Renal cortical epithelial cell (primary cell): ENCODE data around the gene CPAMD8. TPM values are rescaled to one million over a fixed set of nuclear protein-coding genes. Genes with fewer than 3 reads are reported as not detected.
"Not testable (repeated sequence)": the region's sequence is repeated elsewhere in the genome, so short reads cannot be mapped to it uniquely, and the experiment has no call there.

Experiments
- DNase-seq: peaks from one replicate; pipeline ENCODE4 v3.0.0-alpha.2; 2011; ENCODE audit warnings: low read depth
- total RNA-seq: library from RNA; depleted of rRNA; stranded (reverse); fragments of >200 nt; gene quantifications from 2 replicates; pipeline ENCODE4 v1.2.3, GENCODE V29; 2014

The CPAMD8 gene
- total RNA-seq, 1 donor from 2014 or later, result 3.9 TPM

GRCh38 chr19:16946951-16947940 lies 79.4 kb downstream of the CPAMD8 start:
- no peak for DNase-seq

DNA sequence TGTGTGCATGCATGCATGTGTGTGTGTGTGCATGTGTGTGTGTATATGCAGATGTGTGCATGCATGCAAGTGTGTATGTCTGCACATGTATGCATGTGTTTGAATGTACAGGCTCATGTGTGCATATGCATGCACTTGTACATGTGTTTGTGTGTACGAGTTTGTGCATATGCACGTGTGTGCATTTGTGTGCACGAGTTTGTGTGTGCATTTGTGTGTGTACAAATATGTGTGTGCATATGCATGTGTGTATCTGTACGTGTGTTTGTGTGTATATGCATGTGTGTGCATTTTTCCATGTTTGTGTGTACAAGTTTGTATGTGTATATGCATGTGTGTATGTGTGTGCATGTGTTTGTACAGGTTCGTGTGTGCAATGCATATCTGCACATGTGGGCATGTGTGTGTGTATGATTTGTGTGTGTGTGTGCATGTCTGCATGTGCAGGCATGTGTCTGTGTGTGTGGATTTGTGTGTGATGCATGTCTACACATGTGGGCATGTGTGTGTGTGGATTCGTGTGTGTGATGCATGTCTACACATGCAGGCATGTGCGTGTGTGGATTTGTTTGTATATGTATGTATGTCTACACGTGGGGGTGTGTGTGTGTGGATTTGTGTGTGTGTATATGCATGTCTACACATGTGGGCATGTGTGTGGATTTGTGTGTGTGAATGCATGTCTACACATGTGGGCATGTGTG lies 80.7 kb downstream of the CPAMD8 start:
- no peak for DNase-seq

DNA sequence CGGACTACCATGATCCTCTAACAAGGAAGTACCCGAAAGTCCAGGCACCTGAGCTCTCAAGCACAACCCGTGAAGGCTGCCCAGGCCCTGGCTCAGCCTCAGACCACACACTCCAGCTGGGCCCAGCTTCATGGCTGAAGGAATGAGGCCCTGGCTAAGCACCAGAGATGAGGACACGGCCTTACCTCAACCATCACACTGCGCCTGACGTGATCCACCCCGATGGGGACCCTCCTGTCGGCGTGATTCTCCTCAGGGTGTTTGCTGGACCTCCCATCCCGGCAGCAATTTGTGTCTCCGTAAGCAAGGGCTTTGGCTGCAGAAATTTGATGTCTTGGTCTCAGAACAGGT lies 81.3 kb downstream of the CPAMD8 start:
- DNase-seq, result no peak

- DNase-seq, result no peak
Measured at GRCh38 chr19:16944626-16945363, 81.8 kb downstream of the CPAMD8 start.

DNA sequence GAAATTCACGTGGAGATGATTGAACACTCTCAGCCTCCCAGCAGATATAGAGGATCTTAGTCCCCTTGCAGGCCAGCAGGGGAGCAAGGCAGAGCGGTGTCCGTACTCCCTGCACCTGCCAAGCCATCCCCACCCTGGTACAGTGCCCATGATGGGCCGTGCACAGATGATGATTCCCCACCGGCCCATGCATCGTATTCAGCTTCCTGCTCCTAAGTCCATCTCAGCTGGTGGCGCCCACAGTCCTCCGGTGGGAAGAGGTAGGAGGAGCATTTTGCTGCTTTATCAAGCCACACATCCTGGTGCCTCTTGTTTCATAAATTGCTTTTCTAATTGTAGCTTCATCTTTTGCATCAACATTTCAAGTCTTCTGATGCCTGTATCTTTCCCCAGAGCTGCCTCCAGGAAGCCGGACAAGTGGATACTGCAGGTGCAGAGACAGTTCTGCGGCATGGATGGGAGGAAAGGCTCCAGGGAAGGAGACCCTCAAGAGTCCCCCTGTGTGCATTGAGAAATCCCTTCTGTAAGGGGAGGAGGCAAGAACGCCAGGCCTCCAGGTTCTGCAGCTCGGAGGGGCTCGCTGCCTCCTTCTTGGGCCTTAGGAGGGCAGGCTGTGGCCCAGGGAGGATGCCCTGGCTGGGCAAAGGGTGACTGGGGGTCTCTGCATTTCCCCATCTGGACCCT lies 82.5 kb downstream of the CPAMD8 start:
- no peak for DNase-seq

DNA sequence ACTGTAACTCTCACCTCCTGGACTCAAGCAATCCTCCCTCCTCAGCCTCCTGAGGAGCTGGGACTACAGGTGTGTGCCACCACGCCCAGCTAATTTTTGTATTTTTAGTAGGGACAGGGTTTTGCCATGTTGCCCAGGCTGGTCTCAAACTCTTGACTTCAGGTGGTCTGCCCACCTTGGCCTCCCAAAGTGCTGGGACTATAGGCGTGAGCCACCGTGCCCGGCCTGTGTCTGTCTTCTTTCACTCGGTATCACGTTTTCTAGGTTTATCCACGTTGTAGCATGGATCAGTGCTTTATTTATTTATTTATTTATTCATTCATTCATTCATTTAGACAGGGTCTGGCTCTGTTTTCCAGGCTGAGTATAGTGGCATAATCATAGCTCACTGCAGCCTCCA lies 83.5 kb downstream of the CPAMD8 start:
- not testable (repeated sequence) for DNase-seq

GRCh38 chr19:16942583-16942982 lies 84.0 kb downstream of the CPAMD8 start:
- DNase-seq, result no peak

DNA sequence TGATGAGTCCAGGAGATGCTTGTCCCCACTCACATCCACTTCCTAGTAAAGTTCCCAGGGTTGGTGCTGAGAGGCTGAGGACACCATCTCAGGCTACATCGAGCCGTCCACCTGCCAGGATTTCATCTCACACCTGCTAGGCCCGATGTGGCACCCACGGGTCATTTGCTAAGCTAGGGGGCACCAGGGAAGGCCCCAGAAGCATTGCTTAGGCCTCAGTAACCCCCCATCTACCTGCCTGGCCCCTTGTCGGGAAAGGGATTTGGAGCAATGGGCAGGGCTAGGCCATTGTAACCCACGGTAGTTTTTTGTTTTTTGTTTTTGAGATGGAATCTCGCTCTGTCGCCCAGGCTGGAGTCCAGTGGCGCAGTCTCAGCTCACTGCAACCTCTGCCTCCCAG lies 86.0 kb downstream of the CPAMD8 start:
- DNase-seq, result no peak

- DNase-seq, result not testable (repeated sequence)
Measured at GRCh38 chr19:16940063-16940462, 86.5 kb downstream of the CPAMD8 start.

- DNase-seq, result no peak
Measured at GRCh38 chr19:16938211-16938610, 88.4 kb downstream of the CPAMD8 start.

GRCh38 chr19:16937796-16938195 lies 88.8 kb downstream of the CPAMD8 start:
- not testable (repeated sequence) for DNase-seq

DNA sequence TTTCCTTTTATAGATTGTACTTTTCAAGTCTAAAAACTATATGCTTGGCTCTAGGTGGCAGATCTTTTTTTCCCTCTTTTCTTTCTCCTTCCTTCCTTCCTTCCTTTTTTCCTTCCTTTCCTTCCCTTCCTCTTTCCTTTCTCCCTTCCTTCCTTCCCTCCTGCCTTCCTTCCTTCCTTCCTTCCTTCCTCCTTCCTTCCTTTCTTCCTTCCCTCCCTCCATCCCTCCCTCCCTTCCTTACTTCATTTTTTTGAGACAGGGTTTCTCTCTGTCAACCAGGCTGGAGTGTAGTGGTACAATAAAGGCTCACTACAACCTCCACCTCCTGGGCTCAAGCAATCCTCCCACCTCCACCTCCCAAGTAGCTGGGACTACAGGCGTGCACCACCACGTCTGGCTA lies 89.7 kb downstream of the CPAMD8 start:
- DNase-seq, result no peak

DNA sequence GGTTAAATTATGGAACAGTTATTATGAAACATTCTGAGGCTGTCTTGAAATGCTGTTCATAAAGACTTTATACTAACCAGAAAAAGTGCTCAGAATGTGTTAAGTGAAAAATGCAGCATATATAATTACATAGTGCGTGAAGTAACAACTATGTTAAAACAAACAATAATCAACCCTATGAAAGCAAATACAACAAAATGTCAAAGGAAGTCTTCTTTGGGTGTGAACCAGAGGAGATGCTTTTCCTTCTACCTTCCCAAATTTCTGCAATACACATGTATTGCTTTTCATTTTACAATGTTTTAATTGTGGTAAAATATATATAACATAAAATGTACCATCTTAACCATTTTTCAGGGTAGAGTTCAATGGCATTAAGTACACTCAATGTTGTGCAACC lies 92.1 kb downstream of the CPAMD8 start:
- no peak for DNase-seq

GRCh38 chr19:16931306-16931705 lies 95.3 kb downstream of the CPAMD8 start:
- no peak for DNase-seq

- no peak for DNase-seq
Measured at GRCh38 chr19:16930753-16931152, 95.9 kb downstream of the CPAMD8 start.

- no peak for DNase-seq
Measured at GRCh38 chr19:16928916-16929315, 97.7 kb downstream of the CPAMD8 start.

DNA sequence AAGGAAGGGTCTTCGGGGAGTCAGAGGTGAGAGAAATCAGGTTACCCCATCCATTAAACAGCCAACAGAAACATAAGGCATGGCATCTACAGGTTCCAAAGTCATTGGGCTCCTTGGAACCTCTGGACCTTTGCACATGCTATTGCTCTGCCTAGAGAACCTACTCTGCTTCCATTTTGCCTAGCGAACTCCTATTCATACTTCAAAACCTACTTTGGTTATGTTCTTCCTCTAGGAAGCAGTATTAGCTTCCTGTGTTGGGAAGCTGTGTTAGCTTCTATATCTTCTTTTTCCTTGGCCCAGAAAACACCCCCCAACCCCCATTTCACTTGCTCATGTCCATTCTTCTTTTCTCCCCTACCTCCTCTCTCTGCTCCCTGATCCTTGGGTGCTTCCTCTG lies 98.3 kb downstream of the CPAMD8 start:
- DNase-seq, result no peak

- no peak for DNase-seq
Measured at GRCh38 chr19:16927883-16928282, 98.7 kb downstream of the CPAMD8 start.

- DNase-seq, result no peak
Measured at GRCh38 chr19:16922949-16923348, 103.7 kb downstream of the CPAMD8 start.

- no peak for DNase-seq
Measured at GRCh38 chr19:16922592-16922934, 104.0 kb downstream of the CPAMD8 start.

DNA sequence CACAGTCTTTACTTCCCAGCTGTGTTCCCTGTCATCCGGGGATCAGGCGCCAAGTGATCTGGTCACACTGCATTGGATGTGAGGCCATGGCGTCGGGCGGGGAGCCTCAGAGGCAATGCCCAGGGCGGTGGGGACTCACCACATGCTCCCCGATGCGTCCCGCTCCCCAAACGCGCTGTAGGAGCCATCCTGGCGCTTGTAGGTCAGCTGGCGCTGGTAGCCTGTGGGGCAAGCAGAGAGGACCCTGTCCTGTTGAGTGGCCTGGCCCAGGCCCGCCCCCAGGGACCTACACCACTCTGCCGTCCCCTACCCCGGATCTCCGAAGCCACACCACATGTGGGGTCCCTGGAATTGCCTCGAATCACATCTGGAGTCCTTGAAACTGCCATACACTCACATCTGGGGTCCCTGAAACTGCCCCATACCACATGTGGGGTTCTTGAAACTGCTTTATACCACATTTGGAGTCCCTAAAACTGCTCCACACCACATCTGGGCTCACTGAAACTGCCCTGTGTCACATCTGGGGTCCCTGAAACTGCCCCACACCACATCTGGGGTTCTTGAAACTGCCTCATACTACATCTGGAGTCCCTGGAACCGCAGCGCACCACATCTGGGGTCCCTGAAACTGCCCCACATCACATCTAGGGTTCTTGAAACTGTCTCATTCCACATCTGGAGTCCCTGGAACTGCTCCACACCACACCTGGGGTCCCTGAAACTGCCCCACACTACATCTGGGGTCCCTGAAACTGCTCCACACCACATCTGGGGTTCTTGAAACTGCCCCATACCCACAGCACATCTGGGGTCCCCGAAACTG lies 104.6 kb downstream of the CPAMD8 start:
- no peak for DNase-seq
